NCI-H1092 treated with DMSO at 0.1 percent for 48 hours (cell line): Measurements from ENCODE around the gene TOB2.
"Not testable (repeated sequence)": the region's sequence is repeated elsewhere in the genome, so short reads cannot be mapped to it uniquely, and the experiment has no call there.

Source experiments
- DNase-seq: peaks from one replicate; lab custom pipeline; 2025; lab: John Stamatoyannopoulos, UW

The TOB2 gene

GRCh38 chr22:41429232-41429950 is 17.2 kb downstream of the TOB2 start:
- DNase-seq: no peak

GRCh38 chr22:41425660-41426365 is 20.8 kb downstream of the TOB2 start:
- no peak for DNase-seq

DNA sequence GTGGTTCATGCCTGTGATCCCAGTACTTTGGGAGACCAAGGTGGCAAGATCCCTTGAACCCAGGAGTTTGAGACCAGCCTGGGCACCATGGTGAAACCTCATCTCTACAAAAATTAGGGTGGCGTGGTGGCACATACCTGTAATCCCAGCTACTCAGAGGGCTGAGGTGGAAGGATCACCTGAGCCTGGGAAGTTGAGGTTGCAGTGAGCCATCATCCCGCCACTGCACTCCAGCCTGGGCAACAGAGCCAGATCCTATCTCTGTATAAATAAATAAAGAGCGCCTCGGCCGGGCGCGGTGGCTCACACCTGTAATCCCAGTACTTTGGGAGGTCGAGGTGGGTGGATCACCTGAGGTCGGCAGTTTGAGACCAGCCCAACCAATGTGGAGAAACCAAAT is 27.9 kb downstream of the TOB2 start:
- no peak for DNase-seq

- DNase-seq: no peak
These were observed 28.8 kb downstream of the TOB2 start for GRCh38 chr22:41417622-41418390.

GRCh38 chr22:41415554-41415953 is 31.0 kb downstream of the TOB2 start:
- no peak for DNase-seq

- no peak for DNase-seq
These were observed 35.4 kb downstream of the TOB2 start for GRCh38 chr22:41411021-41411851.

DNA sequence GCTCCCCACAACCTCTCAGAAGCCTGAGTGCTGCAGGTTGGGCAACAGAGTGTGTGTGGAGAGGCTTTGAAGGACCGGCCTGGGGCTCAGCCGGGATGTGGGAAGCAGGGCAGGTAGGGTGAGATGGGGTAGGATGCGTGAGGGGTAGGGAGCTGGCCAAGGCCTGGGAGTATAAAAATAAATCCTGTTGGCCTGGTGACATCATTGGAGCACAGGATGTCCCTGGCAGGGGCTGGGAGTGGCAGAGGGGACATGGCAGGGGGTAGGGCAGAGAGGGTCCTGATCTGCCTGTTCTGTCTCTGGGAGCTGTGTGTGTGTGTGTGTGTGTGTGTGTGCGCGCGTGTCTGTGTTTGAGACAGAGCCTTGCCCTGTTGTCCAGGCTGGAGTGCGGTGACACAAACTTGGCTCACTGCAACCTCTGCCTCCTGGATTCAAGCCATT is 36.3 kb downstream of the TOB2 start:
- no peak for DNase-seq

- no peak for DNase-seq
These were observed 37.9 kb downstream of the TOB2 start for GRCh38 chr22:41408665-41409064.

- no peak for DNase-seq
These were observed 39.2 kb downstream of the TOB2 start for GRCh38 chr22:41407433-41407832.

DNA sequence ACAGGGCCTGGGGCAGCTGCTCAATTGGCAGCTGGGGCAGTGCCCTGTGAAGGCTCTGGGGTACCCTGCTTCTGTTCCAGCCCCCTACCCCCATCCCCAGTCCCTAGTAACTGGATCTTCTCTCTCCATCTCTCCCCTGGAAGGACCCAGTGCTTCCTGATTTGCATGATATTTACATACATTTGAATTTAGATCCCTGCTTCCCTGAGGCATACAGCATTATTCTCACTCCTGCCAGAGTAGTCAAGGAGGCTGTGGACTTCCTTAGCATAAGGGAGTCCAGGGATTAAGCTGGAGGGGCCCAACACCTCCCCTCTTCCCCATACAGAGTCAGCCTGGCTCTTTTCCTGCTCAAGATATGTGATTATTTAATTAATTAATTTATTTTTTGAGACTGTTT is 40.2 kb downstream of the TOB2 start:
- no peak for DNase-seq

GRCh38 chr22:41405588-41405987 is 41.0 kb downstream of the TOB2 start:
- no peak for DNase-seq

DNA sequence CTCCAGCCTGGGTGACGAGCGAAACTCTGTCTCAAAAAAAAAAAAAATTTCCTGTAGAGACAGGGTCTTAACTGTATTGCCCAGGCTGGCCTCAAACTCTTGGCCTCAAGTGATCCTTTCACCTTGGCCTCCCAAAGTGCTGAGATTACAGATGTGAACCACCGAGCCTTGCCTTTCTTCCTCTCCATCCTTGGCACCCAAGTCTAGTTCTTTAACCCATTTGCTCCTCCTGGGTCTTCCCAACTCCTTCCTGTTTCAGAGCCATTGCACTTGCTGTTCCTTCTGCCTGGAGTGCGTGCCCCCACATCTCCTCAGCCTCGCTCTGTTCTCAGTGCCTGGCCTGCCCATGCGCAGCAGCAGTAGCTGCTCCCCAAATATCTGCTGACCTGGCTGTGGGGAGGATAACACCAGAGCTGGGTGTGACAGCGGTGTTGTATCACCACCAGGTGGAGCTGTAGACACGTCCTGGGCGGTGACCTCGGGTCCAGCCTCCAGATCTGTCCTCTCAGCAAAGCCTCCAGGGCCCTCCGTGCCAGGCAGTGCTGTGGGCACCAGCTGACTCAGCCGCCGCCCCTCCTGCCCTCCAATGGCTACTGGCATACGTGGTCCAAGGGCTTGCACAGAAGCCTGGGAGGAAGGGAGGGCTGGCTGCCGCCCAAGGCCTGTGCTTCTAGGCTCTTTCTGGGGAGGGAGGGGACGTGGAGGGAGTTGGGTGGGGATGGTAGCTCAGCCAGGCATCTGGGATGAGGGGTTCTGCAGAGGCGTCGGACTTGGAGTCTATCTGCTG is 42.9 kb downstream of the TOB2 start:
- peak; percentile 80 for DNase-seq

- not testable (repeated sequence) for DNase-seq
These were observed 43.8 kb downstream of the TOB2 start for GRCh38 chr22:41402851-41403250.

- peak; percentile 62 for DNase-seq
These were observed 44.6 kb downstream of the TOB2 start for GRCh38 chr22:41401781-41402648.

GRCh38 chr22:41398921-41399320 is 47.7 kb downstream of the TOB2 start:
- no peak for DNase-seq

DNA sequence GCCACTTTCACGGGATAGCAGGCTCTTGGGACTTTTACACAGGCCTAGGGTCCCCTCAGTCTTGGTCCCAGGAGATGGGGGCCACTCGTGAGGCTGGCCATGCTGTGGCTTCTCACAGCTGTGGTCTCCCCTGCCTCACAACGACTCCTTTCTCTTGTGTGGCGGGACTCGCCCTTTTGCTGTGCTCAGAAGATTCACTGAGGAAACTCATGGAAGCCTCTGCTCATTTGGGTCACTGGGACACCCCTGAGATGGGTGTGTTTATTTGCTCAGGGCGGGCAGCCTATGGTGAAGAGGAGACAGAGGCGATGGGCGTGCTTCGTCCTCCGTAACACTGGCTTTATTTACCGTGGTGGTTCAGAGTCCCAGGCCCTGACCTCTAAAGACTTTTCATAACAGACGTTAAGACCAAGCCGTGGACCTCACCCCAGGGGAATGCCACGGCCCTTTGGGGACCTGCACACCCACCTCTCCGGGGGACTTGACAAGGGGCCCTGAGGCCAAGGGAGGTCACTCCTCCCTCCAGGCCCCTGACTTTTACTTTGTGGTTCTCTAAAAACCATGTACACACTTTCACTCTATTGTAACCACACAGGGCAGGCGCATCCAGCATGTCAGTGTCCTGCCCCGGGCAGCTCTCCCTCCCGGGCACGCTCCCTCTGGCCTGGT is 49.3 kb downstream of the TOB2 start:
- no peak for DNase-seq

DNA sequence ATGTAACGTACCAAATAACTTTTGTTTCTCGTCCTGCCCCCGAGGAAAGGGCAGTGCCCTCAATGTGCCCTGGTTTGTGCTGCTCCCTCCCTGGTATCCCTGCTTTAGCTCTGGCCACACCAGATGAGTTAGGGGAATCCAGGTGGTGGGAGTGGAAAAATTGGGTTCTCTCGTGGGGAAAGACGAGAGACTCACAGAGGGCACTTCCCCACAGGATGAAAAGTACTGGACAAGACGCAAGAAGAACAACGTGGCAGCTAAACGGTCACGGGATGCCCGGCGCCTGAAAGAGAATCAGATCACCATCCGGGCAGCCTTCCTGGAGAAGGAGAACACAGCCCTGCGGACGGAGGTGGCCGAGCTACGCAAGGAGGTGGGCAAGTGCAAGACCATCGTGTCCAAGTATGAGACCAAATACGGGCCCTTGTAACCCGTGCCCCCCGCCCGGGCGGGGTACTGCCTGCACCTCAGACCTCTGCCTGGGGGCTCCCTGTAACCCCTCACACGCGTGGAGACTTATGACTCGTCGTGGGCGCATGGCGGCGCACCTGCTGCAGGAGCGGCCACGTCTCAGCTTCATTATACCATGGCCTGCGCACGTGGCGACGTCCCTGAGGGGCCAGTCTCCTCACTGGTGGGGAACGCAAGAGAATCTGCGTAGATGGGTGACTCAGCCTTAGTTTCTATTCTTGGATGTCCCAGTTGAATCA is 50.9 kb downstream of the TOB2 start:
- no peak for DNase-seq

- DNase-seq: no peak
These were observed 52.6 kb downstream of the TOB2 start for GRCh38 chr22:41394012-41394356.

DNA sequence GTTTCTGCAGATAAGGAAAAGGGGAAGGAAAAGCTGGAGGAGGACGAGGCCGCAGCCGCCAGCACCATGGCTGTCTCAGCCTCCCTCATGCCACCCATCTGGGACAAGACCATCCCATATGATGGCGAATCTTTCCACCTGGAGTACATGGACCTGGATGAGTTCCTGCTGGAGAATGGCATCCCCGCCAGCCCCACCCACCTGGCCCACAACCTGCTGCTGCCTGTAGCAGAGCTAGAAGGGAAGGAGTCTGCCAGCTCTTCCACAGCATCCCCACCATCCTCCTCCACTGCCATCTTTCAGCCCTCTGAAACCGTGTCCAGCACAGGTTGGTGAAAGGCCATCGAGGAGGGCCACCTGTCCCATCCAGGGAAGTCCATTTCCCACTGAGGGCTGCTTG is 59.3 kb downstream of the TOB2 start:
- no peak for DNase-seq
